Measurements from ENCODE around the gene RMND5A.

GRCh38 chr2:86826951-86827350 is 106.9 kb downstream of the RMND5A start:
- no peak for TF ChIP-seq CTCF (IDR thresholded peaks at IDR 0.05 in 8 of 11, conservative IDR thresholded peaks at IDR 0.05 in 3 of 11)
- no peak for TF ChIP-seq POLR2A (IDR thresholded peaks at IDR 0.05)
- TF ChIP-seq POLR2AphosphoS5 (IDR thresholded peaks at IDR 0.05), result no peak
